H1 (cell line): ENCODE results near the gene HSPA1L. TPM values are rescaled to one million over a fixed set of nuclear protein-coding genes. Genes with fewer than 3 reads are reported as not detected.

ENCODE experiments used
- SAP30 ChIP-seq: fragments of 300-600 bp; sonication (generic); IDR thresholded peaks from 2 replicates; pipeline ENCODE4 v1.7.1; 2012; ENCODE audit warnings: low read length, moderate library complexity, mild to moderate bottlenecking, inconsistent platforms; ENCODE audit not compliant: insufficient read depth, insufficient replicate concordance
- polyA plus RNA-seq, 7 experiments: library from polyadenylated mRNA; depleted of rRNA in 3 of 7; stranded (reverse) in 5 of 7; unstranded in 2 of 7; fragments of >200 nt in 5 of 7; fragments of 200-250 nt in 2 of 7; gene quantifications; 1 replicate in 5 of 7; 2 replicates in 1 of 7; 4 replicates in 1 of 7; pipeline versions ENCODE4 v1.2.1 to v1.2.3, GENCODE V29; 2011 to 2013; ENCODE audit warnings: missing spikeins in 2 of 7, mixed read lengths in 2 of 7
- total RNA-seq: library from RNA; stranded (reverse); fragmentation: NEBNext Ultra II Directional; extraction: Animal tissue kit (Norgen Biotek cat#: 25700); gene quantifications from 2 replicates; pipeline ENCODE4 v1.2.1, GENCODE V29; 2021

Gene HSPA1L
- total and polyA plus RNA-seq, 2 of the 8 experiments (the other 6 are each of a cell fraction or from before 2014, with no cell fraction given): 1.00 to 1.9 TPM

GRCh38 chr6:31864818-31865204, 49.7 kb upstream of the HSPA1L start (continued):
- TF ChIP-seq SAP30: no peak
